CD4-positive, alpha-beta T cell treated with Interleukin-15 for 4 hours (primary cell): ENCODE measurements around the gene SLITRK1.

Source experiments
- DNase-seq: peaks from one replicate; pipeline ENCODE4 v3.0.0-alpha.2; 2020; ENCODE audit warnings: low spot score

SLITRK1 gene

GRCh38 chr13:83865161-83866137 is 16.8 kb downstream of the SLITRK1 start:
- DNase-seq = no peak

DNA sequence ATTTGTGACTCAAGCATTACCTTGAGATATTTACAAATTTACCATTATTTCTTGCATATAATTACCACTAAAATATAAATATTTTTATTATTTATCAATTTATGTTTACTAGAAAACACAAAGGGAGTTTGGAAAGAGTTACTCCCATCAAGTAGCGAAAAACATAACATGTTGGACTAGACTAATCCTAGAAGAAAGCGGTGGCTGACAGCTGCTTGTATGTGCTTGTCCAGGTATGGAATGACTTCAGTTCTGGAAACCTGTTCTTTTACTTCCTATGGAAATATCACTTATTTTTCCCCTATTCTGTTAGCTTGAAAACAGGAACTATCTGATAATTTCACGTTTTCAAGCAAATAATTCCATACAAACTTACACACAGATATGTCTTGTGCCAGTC is 28.5 kb downstream of the SLITRK1 start:
- DNase-seq = no peak

DNA sequence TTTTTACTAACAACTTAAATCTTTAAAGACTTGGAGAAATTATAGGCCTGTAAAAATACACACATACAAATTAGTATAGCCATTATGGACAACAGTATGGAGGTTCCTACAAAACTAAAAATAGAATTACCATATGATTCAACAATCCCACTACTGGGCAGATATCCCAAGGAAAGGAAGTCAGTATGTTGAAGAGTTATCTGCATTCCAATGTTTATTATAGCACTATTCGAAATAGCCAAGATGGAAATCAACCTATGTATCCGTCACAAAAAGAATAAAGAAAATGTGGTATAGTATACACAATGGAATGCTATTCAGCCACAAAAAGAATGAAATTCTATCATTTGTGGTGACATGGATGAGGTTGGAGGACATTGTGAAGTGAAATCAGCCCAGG is 37.2 kb downstream of the SLITRK1 start:
- DNase-seq = no peak

DNA sequence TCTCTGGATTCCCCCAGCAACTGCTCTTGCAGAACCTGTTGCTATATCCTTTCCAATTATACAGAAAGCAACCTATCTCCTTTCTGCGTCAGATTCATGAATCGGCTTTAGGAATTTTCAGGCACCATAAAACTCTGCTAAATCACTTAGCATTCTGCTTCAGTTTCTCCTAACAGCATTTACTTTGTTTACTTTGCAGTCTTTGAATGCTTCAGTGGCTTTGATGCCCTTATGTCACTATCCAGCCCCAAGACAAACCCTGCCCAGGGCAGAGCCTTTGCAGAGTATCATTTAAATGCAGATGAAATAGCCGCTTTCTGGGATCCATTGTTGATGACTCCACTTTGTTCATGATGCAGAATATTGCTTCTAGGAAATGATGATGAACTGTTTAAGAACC is 43.1 kb downstream of the SLITRK1 start:
- DNase-seq = no peak

GRCh38 chr13:83831796-83832195 is 50.5 kb downstream of the SLITRK1 start:
- DNase-seq = no peak

DNA sequence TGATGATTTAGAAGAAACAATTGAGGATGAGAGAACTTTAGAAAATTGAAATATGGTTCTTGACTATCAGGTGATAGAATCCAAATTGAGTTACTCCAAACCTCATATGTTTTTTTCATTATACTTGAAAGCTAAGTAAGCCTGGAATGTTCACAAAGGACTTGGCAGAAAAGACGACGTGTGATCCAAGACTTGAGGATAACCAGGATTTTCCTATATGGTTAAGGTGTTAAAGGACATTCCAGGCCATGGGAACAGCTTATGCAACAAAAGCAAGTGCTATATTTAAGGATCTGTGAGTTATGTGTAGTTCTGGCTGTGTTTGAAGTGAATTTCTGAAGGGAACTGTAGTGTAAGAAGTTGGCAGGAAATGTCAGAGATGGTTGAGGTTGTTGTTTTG is 52.5 kb downstream of the SLITRK1 start:
- no peak for DNase-seq

DNA sequence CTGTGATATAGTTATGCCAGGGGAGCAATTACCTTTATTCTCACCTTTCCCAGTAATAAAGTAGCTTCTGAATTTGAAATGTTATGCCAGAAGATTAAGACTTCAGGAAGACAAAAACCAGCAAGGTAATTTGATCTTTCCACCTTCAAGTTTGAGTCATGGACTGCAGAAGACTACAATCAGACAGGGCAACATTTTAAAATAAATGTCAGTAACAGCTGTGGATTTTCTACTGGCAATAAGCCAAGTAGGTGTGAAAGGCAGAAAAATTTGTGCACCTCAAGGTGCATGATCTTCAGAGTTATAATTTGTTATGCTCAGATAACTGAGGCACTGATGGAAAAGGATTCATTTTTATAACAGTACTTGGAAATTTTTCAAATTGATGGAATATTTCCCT is 54.9 kb downstream of the SLITRK1 start:
- DNase-seq = no peak
